Right atrium auricular region (tissue), 2 donors: ENCODE measurements around the gene TUBGCP6. TPM values are rescaled to one million over a fixed set of nuclear protein-coding genes. Genes with fewer than 3 reads are reported as not detected.
A peak's percentile ranks its signal among the peaks of the same experiment; 100 is the strongest.

ENCODE experiments used
- DNase-seq: peaks from one replicate; pipeline ENCODE4 v3.0.0-alpha.2; 2019; ENCODE audit warnings: low spot score
- H3K27ac ChIP-seq, 2 donors: fragments of 200-600 bp; sonication (generic); 1 replicate in 1 of 2; 2 replicates in 1 of 2; pipeline ENCODE4 v1.5.1; 2016 to 2019
- H3K27me3 ChIP-seq, 2 donors: fragments of 200-600 bp; sonication (generic); one replicate each; pipeline versions ENCODE4 v1.5.1 to v1.6.0; 2017 to 2019
- H3K36me3 ChIP-seq: fragments of 200-600 bp; sonication (generic); one replicate; pipeline ENCODE4 v1.5.1; 2016
- H3K4me1 ChIP-seq, 2 donors: fragments of 200-600 bp; sonication (generic); one replicate each; pipeline versions ENCODE4 v1.5.1 to v1.6.0; 2017 to 2019
- H3K4me3 ChIP-seq, 2 donors: fragments of 200-600 bp; sonication (generic); 1 replicate in 1 of 2; 2 replicates in 1 of 2; pipeline ENCODE4 v1.5.1; 2017 to 2019; ENCODE audit warnings: mild to moderate bottlenecking in 1 of 2, moderate library complexity in 1 of 2
- H3K9me3 ChIP-seq, 2 donors: fragments of 200-600 bp; sonication (generic); one replicate each; pipeline ENCODE4 v1.5.1; 2019
- total RNA-seq, 2 donors: library from RNA; depleted of rRNA; stranded (reverse); fragments of >200 nt; gene quantifications; one replicate each; pipeline ENCODE4 v1.1.0, GENCODE V29; 2016
- TF ChIP-seq, protein P1 (sequence below), 2 donors: fragments of 200-600 bp; sonication (generic); IDR thresholded peaks; one replicate each; pipeline ENCODE4 v1.5.1; 2019; ENCODE audit warnings: antibody characterized with exemption in 2 of 2

The TUBGCP6 gene
- total RNA-seq, 2 donors from 2014 or later: 19.5 to 22.1 TPM

- DNase-seq: no peak
- TF ChIP-seq, protein P1, sequence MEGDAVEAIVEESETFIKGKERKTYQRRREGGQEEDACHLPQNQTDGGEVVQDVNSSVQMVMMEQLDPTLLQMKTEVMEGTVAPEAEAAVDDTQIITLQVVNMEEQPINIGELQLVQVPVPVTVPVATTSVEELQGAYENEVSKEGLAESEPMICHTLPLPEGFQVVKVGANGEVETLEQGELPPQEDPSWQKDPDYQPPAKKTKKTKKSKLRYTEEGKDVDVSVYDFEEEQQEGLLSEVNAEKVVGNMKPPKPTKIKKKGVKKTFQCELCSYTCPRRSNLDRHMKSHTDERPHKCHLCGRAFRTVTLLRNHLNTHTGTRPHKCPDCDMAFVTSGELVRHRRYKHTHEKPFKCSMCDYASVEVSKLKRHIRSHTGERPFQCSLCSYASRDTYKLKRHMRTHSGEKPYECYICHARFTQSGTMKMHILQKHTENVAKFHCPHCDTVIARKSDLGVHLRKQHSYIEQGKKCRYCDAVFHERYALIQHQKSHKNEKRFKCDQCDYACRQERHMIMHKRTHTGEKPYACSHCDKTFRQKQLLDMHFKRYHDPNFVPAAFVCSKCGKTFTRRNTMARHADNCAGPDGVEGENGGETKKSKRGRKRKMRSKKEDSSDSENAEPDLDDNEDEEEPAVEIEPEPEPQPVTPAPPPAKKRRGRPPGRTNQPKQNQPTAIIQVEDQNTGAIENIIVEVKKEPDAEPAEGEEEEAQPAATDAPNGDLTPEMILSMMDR (IDR thresholded peaks at IDR 0.05): no peak
- Histone ChIP-seq H3K27me3 (no peaks in the 10 kb centered on the region), H3K27ac (peak overlapping the region in 1 of 2 donors; percentile 48), H3K36me3 (peaks cover 22% of the 10 kb centered on the region), H3K4me3 (peak overlapping the region in 1 of 2 donors; percentile 62), H3K4me1 (peaks cover 0 to 58% of the 10 kb centered on the region in 2 donors), H3K9me3 (no peaks in the 10 kb centered on the region)
Measured at GRCh38 chr22:50272044-50272802, 27.4 kb upstream of the TUBGCP6 start.

DNA sequence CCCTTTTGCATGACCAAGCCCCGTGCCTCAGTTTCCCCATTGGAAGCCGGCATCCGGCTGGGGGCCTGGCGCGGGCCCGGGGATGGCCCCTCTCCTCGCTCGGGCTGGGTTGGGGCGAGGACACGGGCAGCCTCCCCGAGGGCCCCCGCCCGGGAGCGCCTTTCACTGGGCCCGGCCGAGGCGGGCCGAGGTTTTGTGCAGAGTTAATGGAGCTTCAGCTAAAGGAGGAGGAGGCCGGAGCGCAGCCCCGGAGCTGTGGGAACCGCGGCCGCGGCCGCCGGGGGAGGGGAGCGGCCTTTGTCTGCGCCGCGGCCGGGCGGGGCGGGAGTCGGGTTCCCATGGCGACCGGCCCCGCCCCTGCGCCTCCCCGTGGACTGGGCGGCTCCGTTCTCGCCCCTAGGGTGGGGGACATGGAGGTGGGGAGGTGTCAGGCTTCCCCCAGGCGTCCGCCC is 26.7 kb upstream of the TUBGCP6 start:
- peak overlapping the region; percentile 32 to 62 for H3K4me3 ChIP-seq

DNA sequence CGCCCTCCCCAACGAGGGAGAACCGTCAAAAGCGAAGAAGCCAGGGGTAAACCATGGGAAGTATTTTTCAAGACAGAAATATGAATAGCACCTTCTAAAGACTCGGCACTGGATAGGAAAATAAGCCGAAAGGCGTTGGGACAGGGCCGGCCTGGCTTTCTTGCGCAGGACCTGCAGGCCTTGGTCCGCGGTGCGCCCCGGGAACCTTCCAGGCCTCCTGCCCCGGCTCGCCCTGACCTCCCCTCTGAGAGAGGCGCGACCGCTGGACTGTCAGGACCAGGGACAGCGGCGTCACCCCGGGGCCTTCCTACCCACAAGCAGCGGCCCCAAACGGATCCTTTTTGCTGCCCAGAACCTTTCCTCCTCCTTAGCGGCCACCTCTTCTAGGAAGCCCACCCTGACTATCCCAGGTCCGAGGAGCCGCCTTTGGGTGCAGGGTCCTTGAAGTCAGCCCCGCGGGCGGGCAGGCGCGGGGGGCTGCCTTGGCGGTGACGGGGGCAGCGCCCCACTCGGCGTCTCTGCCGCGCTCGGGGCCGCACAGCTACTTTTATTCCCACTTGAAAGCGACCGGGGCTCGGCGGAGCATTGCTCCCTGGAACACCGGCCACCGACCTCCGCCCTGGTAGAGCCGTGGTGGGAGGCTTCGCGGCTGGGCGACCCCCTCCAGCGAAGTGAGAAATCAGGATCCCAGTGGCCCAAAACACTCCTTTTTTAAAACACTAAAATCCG is 26.0 kb upstream of the TUBGCP6 start:
- Histone ChIP-seq H3K9me3 (no peaks in the 10 kb centered on the region), H3K4me1 (peaks cover 0 to 64% of the 10 kb centered on the region in 2 donors), H3K4me3 (peak overlapping the region; percentile 56 to 62), H3K27ac (peak overlapping the region; percentile 48 to 64), H3K36me3 (peaks cover 11% of the 10 kb centered on the region), H3K27me3 (no peaks in the 10 kb centered on the region)
- TF ChIP-seq, protein P1 (IDR thresholded peaks at IDR 0.05): no peak
- peak; percentile 73 for DNase-seq

More for the DNA sequence above, 26.7 kb upstream of the TUBGCP6 start:
- no peak for DNase-seq
- H3K27me3 ChIP-seq: no peaks in the 10 kb centered on the region
- peak overlapping the region in 1 of 2 donors; percentile 48 for H3K27ac ChIP-seq
- TF ChIP-seq, protein P1 (IDR thresholded peaks at IDR 0.05): peak in 1 of 2 donors; percentile 55
- peaks cover 15% of the 10 kb centered on the region for H3K36me3 ChIP-seq
- H3K4me1 ChIP-seq: peaks cover 0 to 64% of the 10 kb centered on the region in 2 donors
- H3K9me3 ChIP-seq: no peaks in the 10 kb centered on the region

- H3K27me3 ChIP-seq: no peaks in the 10 kb centered on the region
- DNase-seq: no peak
- H3K4me3 ChIP-seq: peak within 1 kb of the TSS; percentile 56 to 62
- peaks cover 0 to 64% of the 10 kb centered on the region in 2 donors for H3K4me1 ChIP-seq
- peaks cover 4% of the 10 kb centered on the region for H3K36me3 ChIP-seq
- no peaks in the 10 kb centered on the region for H3K9me3 ChIP-seq
- peak within 1 kb of the TSS; percentile 63 to 66 for H3K27ac ChIP-seq
- TF ChIP-seq, protein P1 (IDR thresholded peaks at IDR 0.05): no peak
Measured at GRCh38 chr22:50269970-50270665, 25.3 kb upstream of the TUBGCP6 start, which contains the start of gene MAPK11. MAPK11 (minus strand) TSS chr22:50270380; CDS start chr22:50270292, 88 bp downstream.

DNA sequence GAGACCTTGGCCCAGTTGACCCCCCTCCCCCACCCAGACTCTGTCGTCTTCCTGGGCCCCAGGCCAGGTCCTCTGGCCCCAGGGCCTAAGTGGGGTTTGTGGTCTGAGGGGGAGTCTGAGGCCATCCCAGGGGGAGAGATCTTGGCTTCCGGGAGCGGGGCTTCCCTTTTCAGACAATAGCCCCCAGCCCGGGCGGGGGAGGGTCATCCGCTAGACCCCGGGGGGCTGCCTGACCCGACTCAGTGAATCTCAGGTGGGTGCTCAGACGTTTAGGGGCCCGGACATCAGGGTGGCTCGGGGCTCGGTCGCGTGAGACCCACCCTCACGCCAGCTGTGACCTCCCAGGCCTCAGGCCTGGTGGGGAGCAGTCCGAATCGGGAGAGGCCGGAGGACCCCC is 24.7 kb upstream of the TUBGCP6 start:
- no peaks in the 10 kb centered on the region for H3K9me3 ChIP-seq
- peak overlapping the region; percentile 56 to 62 for H3K4me3 ChIP-seq
- TF ChIP-seq, protein P1 (IDR thresholded peaks at IDR 0.05): no peak
- peaks cover 0 to 64% of the 10 kb centered on the region in 2 donors for H3K4me1 ChIP-seq
- peak overlapping the region; percentile 63 to 66 for H3K27ac ChIP-seq
- H3K36me3 ChIP-seq: no peaks in the 10 kb centered on the region
- no peaks in the 10 kb centered on the region for H3K27me3 ChIP-seq
- DNase-seq: no peak
